Suppressor macrophage (primary cell): ENCODE results near the gene SLC22A7.

Source experiments
- DNase-seq, 4 experiments: peaks; one replicate each; pipeline ENCODE4 v3.0.0-alpha.2; 2020 to 2022

SLC22A7 gene

GRCh38 chr6:43283514-43283901 lies 14.6 kb upstream of the SLC22A7 start:
- no peak for DNase-seq

DNA sequence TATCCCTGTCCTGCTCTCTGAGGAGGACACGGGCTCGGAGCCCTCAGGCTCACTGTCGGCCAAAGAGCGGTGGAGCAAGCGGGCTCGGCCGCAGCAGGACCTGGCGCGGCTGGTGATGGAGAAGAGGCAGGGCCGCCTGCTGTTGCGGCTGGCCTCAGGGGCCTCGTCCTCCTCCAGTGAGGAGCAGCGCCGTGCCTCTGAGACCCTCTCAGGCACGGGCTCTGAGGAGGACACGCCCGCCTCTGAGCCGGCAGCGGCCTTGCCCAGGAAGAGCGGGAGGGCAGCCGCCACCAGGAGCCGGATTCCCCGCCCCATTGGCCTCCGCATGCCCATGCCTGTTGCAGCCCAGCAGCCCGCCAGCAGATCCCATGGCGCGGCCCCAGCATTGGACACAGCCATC lies 14.2 kb upstream of the SLC22A7 start:
- DNase-seq = no peak

DNA sequence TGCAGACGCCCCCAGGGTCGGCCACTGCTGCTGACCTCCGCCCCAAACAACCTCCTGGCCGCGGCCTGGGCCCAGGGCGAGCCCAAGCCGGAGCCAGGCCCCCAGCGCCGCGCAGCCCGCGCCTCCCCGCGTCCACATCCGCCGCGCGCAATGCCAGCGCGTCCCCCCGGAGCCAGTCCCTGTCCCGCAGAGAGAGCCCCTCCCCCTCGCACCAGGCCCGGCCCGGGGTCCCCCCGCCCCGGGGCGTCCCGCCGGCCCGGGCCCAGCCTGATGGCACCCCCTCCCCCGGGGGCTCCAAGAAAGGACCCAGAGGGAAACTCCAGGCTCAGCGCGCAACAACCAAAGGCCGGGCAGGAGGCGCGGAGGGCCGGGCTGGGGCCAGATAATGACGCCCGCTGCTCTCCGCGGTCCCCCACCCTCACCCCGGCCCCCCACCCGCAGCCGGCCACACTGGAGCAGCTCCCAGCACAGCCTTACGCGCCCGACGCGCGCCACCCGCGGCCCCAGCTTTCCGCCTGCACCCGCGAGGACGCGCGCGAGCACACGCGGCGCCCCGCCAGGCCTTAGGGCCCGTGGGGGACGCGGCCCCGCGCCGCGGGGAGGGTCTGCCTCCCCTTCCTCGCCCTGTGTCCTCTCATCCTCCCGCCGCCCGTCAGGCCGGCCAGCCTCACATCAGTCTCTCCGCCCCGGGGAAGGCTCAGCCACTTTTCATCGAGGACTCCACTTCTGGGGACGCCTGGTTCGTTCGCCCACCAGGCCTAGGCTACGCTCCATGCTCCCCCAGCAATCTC lies 12.9 kb upstream of the SLC22A7 start:
- no peak for DNase-seq

DNA sequence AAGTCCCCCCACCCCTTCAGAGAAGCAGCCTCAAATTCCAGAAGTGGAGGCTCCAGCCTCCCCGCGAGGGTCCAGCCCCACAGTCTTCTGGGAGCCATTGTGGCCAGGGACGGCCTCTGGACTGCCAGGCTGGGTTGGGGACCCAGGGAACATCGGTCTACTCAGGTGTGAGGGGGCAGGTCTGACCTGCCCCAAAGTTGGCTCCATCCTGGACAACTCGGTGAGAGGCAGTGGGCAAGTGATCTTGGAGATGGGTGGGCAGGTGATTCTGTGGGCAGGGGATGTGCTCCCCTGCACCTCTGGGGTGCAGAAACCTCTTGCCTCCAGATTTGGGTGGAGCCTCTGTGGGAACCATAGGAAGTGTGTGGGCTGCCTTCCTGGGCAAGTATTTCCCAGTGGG lies 12.2 kb upstream of the SLC22A7 start:
- no peak for DNase-seq

- DNase-seq = peak; percentile 33 to 58 (median 40)
Measured at GRCh38 chr6:43286456-43286979, 11.5 kb upstream of the SLC22A7 start.

DNA sequence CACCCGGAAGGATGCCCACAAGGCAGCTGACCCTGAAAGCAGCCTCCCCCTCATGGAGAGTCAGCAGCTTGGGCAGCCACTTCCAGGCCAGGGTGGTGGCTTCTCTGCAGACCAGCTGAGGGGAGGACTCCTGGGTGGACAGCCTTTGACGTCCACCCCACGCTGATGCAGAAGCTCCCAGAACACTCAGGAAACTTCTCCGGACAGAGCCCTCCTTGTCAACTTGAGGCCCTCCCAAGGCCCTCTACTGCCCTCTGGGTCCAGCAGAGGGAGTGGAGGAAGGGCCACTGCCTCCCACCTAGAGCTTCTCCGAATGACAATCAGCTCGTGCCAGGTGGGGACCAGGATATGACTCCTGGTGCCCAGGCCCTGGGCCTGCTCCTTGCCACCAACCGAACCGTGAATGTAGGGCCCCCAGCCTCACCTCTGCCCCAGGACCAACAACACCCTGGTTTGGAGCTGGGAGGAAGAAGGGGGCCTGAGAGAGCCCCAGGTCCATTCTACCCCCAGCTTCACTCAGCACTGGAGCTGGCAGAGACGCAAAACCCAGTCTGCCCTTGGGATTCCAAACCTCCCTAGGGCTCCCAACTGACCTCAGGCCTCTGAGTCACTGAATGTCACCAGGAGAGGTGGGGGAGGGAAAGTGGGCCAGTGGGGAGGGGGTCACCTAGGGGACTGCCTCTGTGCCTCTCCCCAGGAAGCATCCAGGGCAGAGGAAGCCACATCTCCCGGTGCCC lies 10.9 kb upstream of the SLC22A7 start:
- DNase-seq = no peak

GRCh38 chr6:43287717-43288679 lies 10.1 kb upstream of the SLC22A7 start:
- no peak for DNase-seq

DNA sequence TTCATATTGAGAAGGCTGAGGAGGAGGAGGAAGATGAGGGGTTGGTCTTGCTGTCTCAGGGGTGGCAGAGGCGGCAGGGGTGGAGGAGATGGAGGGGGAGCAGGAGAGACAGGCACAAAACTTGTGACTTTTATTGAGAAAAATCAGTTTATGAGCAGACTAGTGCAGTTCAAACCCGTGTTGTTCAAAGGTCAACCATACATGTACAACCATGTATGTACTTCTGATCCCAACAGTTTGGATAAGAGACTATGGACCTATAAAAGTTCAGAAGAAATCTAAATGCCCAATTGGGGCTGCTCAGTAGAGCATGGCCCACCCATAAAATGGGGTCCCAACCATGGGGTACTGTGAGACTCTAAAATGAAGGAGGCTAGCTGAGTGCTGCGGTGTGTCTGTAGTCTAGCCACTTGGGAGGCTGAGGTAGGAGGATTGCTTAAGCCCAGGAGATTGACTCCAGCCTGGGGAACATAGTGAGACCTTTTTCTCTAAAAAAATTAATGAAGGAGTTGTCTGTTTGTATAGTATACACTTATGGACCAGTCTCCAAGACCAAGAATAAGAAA lies 7.6 kb upstream of the SLC22A7 start:
- DNase-seq = no peak

DNA sequence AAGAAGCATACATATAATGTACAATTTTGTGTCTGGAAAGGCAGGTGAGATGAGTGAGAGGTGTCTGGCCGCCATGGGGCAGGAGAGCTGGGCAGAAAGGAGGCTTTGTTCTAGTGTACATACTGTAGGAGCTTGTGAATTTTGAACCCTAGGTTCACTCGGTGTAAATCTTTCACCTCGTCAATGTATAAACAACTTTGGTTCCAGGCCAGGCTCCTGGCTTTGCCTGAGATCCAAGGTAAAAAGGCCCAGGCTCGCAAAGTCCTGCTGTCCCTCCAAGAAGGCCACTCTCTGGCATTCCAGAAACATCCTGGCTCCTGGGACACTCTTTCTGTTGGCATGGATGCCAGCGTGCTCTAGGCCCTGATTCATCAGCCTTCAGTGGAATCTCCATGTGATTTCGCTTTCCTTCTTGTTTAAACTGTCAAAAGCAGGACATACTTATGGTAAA lies 7.1 kb upstream of the SLC22A7 start:
- DNase-seq = no peak

DNA sequence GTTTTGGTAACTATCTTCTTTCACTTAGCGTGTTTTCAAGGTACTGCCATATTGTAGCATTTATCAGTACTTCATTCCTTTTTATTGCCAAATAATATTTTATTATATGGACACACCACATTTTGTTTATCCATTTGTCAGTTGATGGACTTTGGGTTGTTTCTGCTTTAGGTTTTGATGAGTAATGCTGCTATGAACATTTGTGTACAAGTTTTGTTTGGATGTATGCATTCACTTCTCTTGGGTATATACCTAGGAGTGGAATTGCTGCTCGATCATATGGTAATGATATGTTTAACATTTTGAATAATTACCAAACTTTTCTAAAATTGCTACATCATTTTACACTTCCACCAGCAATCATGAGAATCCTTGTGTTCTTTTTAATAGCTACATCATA lies 6.4 kb upstream of the SLC22A7 start:
- DNase-seq = no peak

GRCh38 chr6:43292341-43292740 lies 5.7 kb upstream of the SLC22A7 start:
- no peak for DNase-seq

- DNase-seq = no peak
Measured at GRCh38 chr6:43292763-43293318, 5.2 kb upstream of the SLC22A7 start.

DNA sequence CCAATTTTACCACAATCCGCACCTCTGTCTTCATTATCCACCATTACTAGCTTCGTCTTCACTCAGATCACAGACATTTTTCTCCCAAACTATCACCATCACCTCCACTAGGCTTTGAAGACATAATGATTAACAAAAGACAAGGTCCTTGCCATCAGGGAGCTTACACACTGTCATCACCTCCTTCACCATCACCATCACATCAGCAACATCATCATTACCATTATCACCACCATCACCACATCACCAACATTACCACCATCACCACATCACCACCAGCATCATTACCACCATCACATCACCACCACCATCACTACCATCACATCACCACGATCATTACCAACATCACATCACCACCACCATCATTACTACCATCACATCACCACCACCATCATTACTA lies 4.4 kb upstream of the SLC22A7 start:
- no peak for DNase-seq

DNA sequence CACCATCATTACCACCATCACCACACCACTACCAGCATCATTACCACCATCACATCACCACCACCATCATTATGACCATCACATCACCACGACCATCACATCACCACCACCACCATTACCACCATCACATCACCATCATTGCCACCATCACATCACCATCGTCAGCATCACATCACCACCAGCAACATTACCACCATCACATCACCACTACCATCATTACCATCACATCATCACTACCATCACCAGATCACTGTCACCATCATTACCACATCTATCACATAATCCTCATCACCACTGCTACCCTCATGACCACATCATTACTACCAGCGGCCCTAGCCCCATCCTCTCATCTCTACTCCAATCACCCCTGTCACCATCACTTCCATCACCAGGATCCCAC lies 3.5 kb upstream of the SLC22A7 start:
- no peak for DNase-seq

DNA sequence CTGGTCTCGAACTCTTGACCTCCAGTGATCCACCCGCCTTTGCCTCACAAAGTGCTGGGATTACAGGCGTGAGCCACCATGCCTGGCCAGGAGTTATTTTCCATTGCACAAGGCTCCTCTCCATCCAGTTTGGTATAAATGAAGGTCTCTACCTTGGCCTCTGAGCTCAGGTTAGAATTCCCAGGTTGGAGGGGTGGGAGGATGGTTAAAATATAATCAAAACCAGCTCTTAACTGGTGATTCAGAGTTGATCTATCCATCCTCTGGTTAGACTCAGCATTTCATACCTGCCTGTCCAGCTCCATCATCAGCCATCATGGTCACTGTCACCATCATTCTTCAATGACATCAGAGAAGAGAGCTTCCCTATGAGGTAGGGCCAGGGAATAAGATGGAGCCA lies 2.6 kb upstream of the SLC22A7 start:
- DNase-seq = no peak

DNA sequence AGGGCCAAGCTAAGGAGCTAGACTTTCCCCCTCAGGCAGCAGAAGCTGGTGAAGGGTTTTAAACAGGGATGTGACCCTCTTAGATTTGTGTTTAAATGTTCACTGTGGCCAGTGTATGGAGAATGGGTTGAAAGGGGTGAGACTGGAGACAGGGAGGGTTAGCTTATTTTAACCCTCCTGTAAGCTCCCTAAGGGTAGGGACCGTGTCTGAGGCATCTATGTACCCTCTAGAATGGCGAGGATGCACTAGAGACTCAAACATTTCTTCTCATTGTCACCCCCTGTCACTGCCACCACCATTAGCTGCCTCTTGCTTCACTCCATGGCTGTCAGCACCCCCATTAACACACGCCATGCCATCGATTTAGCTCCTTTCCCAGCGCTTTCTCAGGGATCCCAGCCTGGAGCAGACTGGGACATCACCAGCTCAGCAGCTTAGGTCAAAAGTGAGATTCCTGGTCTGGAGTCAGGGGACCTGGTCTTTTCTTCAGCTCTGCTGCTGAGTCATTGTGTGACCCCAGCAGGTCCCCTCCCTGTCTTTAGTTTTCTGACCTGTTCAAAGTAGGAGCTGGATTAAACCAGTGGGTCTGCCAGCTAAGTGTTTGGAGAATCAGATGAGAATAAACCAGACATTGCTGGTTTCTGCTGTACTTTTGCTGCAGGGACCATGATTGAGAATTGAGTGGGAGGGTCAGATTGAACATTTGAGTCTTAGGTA lies 1.1 kb upstream of the SLC22A7 start:
- DNase-seq = no peak

DNA sequence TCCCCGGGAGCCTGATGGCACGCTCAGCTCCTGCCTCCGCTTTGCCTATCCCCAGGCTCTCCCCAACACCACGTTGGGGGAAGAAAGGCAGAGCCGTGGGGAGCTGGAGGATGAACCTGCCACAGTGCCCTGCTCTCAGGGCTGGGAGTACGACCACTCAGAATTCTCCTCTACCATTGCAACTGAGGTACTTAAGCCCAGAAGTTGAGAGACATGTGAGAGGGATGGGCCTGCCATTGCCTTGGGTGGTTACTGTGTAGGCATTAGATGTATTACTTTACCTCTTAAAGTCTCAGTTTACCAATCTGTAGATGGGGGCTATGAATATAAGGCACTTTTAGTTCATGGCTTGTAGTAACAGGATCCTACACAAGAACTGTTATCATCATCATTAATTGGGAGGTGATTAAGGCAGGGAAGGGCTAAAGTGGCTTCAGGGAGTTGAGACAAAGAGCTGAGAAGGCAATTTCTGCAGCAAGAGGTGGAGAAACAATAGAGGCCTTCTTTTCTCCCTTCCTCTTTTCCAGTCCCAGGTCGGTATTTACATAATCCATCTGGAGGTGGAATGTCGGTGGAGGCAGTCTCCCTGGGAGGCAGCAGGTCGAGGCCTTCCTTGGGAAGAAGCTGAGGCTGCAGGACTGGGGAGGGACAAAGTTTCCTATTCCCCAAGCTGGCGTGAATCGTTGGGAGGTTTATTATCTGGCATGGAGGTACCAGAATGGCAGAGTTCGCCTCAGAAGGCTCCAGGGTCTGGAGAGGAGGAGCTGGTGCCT lies 691 bp downstream of the SLC22A7 start:
- no peak for DNase-seq

- DNase-seq = no peak
Measured at GRCh38 chr6:43299338-43300293, 1.6 kb downstream of the SLC22A7 start.
